ENCODE data around the gene TNIP1.

- TF ChIP-seq, protein P1, sequence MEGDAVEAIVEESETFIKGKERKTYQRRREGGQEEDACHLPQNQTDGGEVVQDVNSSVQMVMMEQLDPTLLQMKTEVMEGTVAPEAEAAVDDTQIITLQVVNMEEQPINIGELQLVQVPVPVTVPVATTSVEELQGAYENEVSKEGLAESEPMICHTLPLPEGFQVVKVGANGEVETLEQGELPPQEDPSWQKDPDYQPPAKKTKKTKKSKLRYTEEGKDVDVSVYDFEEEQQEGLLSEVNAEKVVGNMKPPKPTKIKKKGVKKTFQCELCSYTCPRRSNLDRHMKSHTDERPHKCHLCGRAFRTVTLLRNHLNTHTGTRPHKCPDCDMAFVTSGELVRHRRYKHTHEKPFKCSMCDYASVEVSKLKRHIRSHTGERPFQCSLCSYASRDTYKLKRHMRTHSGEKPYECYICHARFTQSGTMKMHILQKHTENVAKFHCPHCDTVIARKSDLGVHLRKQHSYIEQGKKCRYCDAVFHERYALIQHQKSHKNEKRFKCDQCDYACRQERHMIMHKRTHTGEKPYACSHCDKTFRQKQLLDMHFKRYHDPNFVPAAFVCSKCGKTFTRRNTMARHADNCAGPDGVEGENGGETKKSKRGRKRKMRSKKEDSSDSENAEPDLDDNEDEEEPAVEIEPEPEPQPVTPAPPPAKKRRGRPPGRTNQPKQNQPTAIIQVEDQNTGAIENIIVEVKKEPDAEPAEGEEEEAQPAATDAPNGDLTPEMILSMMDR (IDR thresholded peaks at IDR 0.05; ENCODE audit: poor library complexity) = no peak
- no peak for TF ChIP-seq EZH2phosphoT487 (IDR thresholded peaks at IDR 0.05; ENCODE audit: low read depth, severe bottlenecking, unreplicated experiment)
Measured at GRCh38 chr5:151067632-151068432, 13.0 kb downstream of the TNIP1 start.
